Osteoblast (primary cell): ENCODE data around the gene DHRS2. TPM values are rescaled to one million over a fixed set of nuclear protein-coding genes. Genes with fewer than 3 reads are reported as not detected.

ENCODE experiments used
- DNase-seq: peaks from one replicate; pipeline ENCODE4 v3.0.0; 2011; ENCODE audit warnings: low spot score, mixed read lengths; ENCODE audit not compliant: insufficient read length; ENCODE audit errors: missing footprints
- H2AFZ ChIP-seq: 2 replicates; pipeline ENCODE4 v1.6.0; 2011; ENCODE audit warnings: mild to moderate bottlenecking, low read length
- H3K27ac ChIP-seq: 2 replicates; pipeline ENCODE4 v1.5.1; 2011; ENCODE audit warnings: mild to moderate bottlenecking, low read depth, low read length, moderate library complexity
- H3K27me3 ChIP-seq: 2 replicates; pipeline ENCODE4 v1.6.0; 2012; ENCODE audit warnings: mild to moderate bottlenecking, control low read depth, inconsistent platforms, low read length, moderate library complexity; ENCODE audit not compliant: insufficient read depth
- H3K36me3 ChIP-seq: 2 replicates; pipeline ENCODE4 v1.5.1; 2011; ENCODE audit warnings: mild to moderate bottlenecking, low read length, control low read depth, moderate library complexity; ENCODE audit not compliant: insufficient read depth
- H3K4me1 ChIP-seq: 2 replicates; pipeline ENCODE4 v1.5.1; 2011; ENCODE audit warnings: mild to moderate bottlenecking, low read length, control low read depth, moderate library complexity; ENCODE audit not compliant: insufficient read depth
- H3K4me2 ChIP-seq: 2 replicates; pipeline ENCODE4 v1.6.0; 2011; ENCODE audit warnings: mild to moderate bottlenecking, low read length; ENCODE audit not compliant: insufficient read depth
- H3K4me3 ChIP-seq: fragments of 200-600 bp; sonication (generic); 3 replicates; pipeline ENCODE4 v1.5.1; 2012; ENCODE audit warnings: mild to moderate bottlenecking, low read length, inconsistent platforms; ENCODE audit not compliant: insufficient read depth
- H3K79me2 ChIP-seq: 2 replicates; pipeline ENCODE4 v1.6.0; 2012; ENCODE audit warnings: mild to moderate bottlenecking, low read length, control low read depth, inconsistent platforms; ENCODE audit not compliant: insufficient read depth
- H3K9me3 ChIP-seq: 2 replicates; pipeline ENCODE4 v1.5.1; 2011; ENCODE audit warnings: low read depth, low read length, control low read depth
- H4K20me1 ChIP-seq: 2 replicates; pipeline ENCODE4 v1.6.0; 2012; ENCODE audit warnings: mild to moderate bottlenecking, low read length, control low read depth; ENCODE audit not compliant: insufficient read depth
- CTCF ChIP-seq: IDR thresholded peaks from 2 replicates; pipeline ENCODE4 v1.5.1; 2011; ENCODE audit warnings: mild to moderate bottlenecking, low read depth, low read length, moderate library complexity; ENCODE audit errors: extremely low read depth
- total RNA-seq: library from RNA; depleted of rRNA; stranded (reverse); fragments of >200 nt; gene quantifications from 2 replicates; pipeline ENCODE4 v1.2.3, GENCODE V29; 2012

Gene DHRS2
- total RNA-seq, 1 donor: under 0.01 TPM

GRCh38 chr14:23627961-23628360, 8.2 kb upstream of the DHRS2 start:
- no peaks in the 10 kb centered on the region for H3K36me3 ChIP-seq
- H3K4me3 ChIP-seq: no peak overlapping the region
- no peak for DNase-seq
- peaks cover 2% of the 10 kb centered on the region for H3K27me3 ChIP-seq
- H3K79me2 ChIP-seq: no peaks in the 10 kb centered on the region
- no peak for TF ChIP-seq CTCF
- no peaks in the 10 kb centered on the region for H4K20me1 ChIP-seq
- no peak overlapping the region for H2AFZ ChIP-seq
- H3K4me2 ChIP-seq: no peak overlapping the region
- no peak overlapping the region for H3K27ac ChIP-seq
- H3K4me1 ChIP-seq: no peaks in the 10 kb centered on the region
- peaks cover 6% of the 10 kb centered on the region for H3K9me3 ChIP-seq

GRCh38 chr14:23629204-23629603, 7.0 kb upstream of the DHRS2 start:
- Histone ChIP-seq H2AFZ (no peak overlapping the region), H3K4me2 (no peak overlapping the region), H3K9me3 (peaks cover 4% of the 10 kb centered on the region), H3K27ac (no peak overlapping the region), H4K20me1 (no peaks in the 10 kb centered on the region), H3K4me1 (no peaks in the 10 kb centered on the region), H3K36me3 (no peaks in the 10 kb centered on the region), H3K27me3 (peaks cover 7% of the 10 kb centered on the region), H3K79me2 (no peaks in the 10 kb centered on the region), H3K4me3 (no peak overlapping the region)
- no peak for TF ChIP-seq CTCF
- no peak for DNase-seq

- no peak overlapping the region for H3K4me2 ChIP-seq
- H3K9me3 ChIP-seq: no peaks in the 10 kb centered on the region
- H3K4me1 ChIP-seq: no peaks in the 10 kb centered on the region
- no peaks in the 10 kb centered on the region for H3K79me2 ChIP-seq
- no peak overlapping the region for H2AFZ ChIP-seq
- no peaks in the 10 kb centered on the region for H3K36me3 ChIP-seq
- DNase-seq: no peak
- no peak for TF ChIP-seq CTCF
- H3K4me3 ChIP-seq: no peak overlapping the region
- H3K27ac ChIP-seq: no peak overlapping the region
- H3K27me3 ChIP-seq: peaks cover 10% of the 10 kb centered on the region
- no peaks in the 10 kb centered on the region for H4K20me1 ChIP-seq
Measured at GRCh38 chr14:23629832-23630396, 6.2 kb upstream of the DHRS2 start.

GRCh38 chr14:23630687-23631086, 5.5 kb upstream of the DHRS2 start:
- Histone ChIP-seq H3K27me3 (peaks cover 10% of the 10 kb centered on the region), H3K4me2 (no peak overlapping the region), H3K4me1 (no peaks in the 10 kb centered on the region), H3K36me3 (no peaks in the 10 kb centered on the region), H3K9me3 (no peaks in the 10 kb centered on the region), H3K79me2 (no peaks in the 10 kb centered on the region), H4K20me1 (no peaks in the 10 kb centered on the region), H3K4me3 (no peak overlapping the region), H3K27ac (no peak overlapping the region), H2AFZ (no peak overlapping the region)
- no peak for TF ChIP-seq CTCF
- no peak for DNase-seq
